NB4 (cell line): ENCODE measurements around the gene GIT2.

Experiments
- DNase-seq: peaks from one replicate; pipeline ENCODE4 v3.0.0; 2010; ENCODE audit warnings: low read depth
- H3K4me3 ChIP-seq: one replicate; pipeline ENCODE4 v1.5.1; 2011; ENCODE audit warnings: mild to moderate bottlenecking, low read depth, low read length, moderate library complexity
- MYC ChIP-seq: IDR thresholded peaks from 2 replicates; pipeline ENCODE4 v1.6.1; 2011; ENCODE audit warnings: low read depth, low read length
- POLR2A ChIP-seq: IDR thresholded peaks from 2 replicates; pipeline ENCODE4 v1.6.1; 2011; ENCODE audit warnings: mild to moderate bottlenecking; ENCODE audit not compliant: insufficient read length; ENCODE audit errors: extremely low read depth
- TF ChIP-seq, protein P1 (sequence below): IDR thresholded peaks from 2 replicates; pipeline ENCODE4 v1.6.1; 2011; ENCODE audit warnings: low read depth, low read length
- TF ChIP-seq, protein P2 (sequence below): IDR thresholded peaks from one replicate; pipeline ENCODE4 v1.5.1; 2012; ENCODE audit warnings: low read depth, low read length

Gene GIT2

GRCh38 chr12:109999649-109999971 is 3.4 kb upstream of the GIT2 start:
- TF ChIP-seq MYC (no peak), POLR2A (no peak)
- TF ChIP-seq, protein P1, sequence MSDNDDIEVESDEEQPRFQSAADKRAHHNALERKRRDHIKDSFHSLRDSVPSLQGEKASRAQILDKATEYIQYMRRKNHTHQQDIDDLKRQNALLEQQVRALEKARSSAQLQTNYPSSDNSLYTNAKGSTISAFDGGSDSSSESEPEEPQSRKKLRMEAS = no peak
- TF ChIP-seq, protein P2, sequence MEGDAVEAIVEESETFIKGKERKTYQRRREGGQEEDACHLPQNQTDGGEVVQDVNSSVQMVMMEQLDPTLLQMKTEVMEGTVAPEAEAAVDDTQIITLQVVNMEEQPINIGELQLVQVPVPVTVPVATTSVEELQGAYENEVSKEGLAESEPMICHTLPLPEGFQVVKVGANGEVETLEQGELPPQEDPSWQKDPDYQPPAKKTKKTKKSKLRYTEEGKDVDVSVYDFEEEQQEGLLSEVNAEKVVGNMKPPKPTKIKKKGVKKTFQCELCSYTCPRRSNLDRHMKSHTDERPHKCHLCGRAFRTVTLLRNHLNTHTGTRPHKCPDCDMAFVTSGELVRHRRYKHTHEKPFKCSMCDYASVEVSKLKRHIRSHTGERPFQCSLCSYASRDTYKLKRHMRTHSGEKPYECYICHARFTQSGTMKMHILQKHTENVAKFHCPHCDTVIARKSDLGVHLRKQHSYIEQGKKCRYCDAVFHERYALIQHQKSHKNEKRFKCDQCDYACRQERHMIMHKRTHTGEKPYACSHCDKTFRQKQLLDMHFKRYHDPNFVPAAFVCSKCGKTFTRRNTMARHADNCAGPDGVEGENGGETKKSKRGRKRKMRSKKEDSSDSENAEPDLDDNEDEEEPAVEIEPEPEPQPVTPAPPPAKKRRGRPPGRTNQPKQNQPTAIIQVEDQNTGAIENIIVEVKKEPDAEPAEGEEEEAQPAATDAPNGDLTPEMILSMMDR = no peak
- peak overlapping the region; percentile 86 for H3K4me3 ChIP-seq
- DNase-seq = no peak

- TF ChIP-seq, protein P1 = 0 out of 2 replicates have a peak, but pooled peaks have one; percentile 65
- peak; percentile 70 for TF ChIP-seq MYC
- peak; percentile 85 for TF ChIP-seq POLR2A
- TF ChIP-seq, protein P2 = no peak
- peak within 1 kb of the TSS; percentile 86 for H3K4me3 ChIP-seq
- DNase-seq = peak; percentile 98
These were observed 2.9 kb upstream of the GIT2 start, which contains the start of gene ANKRD13A for GRCh38 chr12:109998904-109999648. Gene ANKRD13A (plus strand): TSS chr12:109999430. CDS start chr12:109999689, 259 bp downstream.

GRCh38 chr12:109998241-109998903 is 2.2 kb upstream of the GIT2 start:
- TF ChIP-seq, protein P2 = no peak
- TF ChIP-seq MYC (no peak), POLR2A (no peak)
- TF ChIP-seq, protein P1 = no peak
- DNase-seq = peak; percentile 49
- peak overlapping the region; percentile 86 for H3K4me3 ChIP-seq

GRCh38 chr12:109997393-109997792 is 1.2 kb upstream of the GIT2 start:
- TF ChIP-seq, protein P1 = no peak
- TF ChIP-seq, protein P2 = no peak
- TF ChIP-seq MYC (no peak), POLR2A (no peak)
- no peak for DNase-seq
- no peak overlapping the region for H3K4me3 ChIP-seq

DNA sequence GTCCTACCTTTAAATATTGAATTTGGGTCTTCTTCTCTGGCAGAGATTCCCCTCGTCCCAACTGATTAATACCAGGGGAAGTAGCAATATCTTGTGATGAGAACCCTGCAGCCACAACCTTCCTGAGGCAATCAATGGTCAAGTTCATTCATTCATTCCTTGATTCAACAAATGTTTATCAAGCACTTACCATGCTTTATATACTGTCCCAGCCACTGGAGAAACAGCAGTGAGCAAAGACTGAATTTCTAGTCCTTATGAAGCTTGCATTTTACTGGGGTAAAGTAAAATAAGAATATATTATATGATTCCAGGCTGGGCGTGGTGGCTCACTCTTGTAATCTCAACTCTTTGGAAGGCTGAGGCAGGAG is 300 bp upstream of the GIT2 start:
- TF ChIP-seq, protein P2 = no peak
- TF ChIP-seq POLR2A = no peak
- TF ChIP-seq MYC = no peak
- TF ChIP-seq, protein P1 = no peak
- no peak for DNase-seq
- peak overlapping the region; percentile 74 for H3K4me3 ChIP-seq
